ENCODE results near the gene SRSF1. TPM values are rescaled to one million over a fixed set of nuclear protein-coding genes. Genes with fewer than 3 reads are reported as not detected.

Gene SRSF1
- total and polyA plus RNA-seq, 4 donors: 76.7 to 235 (median 156) TPM

DNA sequence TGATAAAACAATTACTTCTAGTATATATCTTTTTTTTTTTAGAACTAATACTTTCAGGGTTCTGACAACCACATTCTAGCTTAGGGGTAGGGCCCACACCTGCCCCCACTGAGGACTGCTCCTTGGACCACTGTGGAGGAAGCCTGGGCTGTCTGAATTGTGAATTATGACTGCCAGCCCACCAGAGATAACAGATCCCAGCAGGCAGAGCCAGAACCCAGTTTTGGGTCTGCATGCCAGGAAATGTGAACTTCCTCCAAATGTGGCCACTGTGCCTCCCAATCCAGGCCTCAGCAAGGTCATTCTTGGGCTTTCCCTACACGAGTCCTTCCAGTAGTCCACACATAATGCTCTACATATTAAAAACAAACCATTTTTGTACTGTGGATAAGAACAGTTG is 34.9 kb downstream of the SRSF1 start:
- peaks cover 0 to 16% (median 8%) of the 10 kb centered on the region in 5 donors for H3K4me1 ChIP-seq (ENCODE audit: control insufficient read depth in 5 of 5, insufficient read depth in 5 of 5, low read length in 5 of 5)
- 42 to 47% methylated on average over 1 of the region's 1 CpG for WGBS, 2 donors
- H3K27ac ChIP-seq (ENCODE audit: low read depth in 1 of 2, low read length in 1 of 2): no peak overlapping the region
- DNase-seq (no peak), ATAC-seq (ENCODE audit: insufficient read depth, low FRiP score) (no peak)
- H3K36me3 ChIP-seq (ENCODE audit: control insufficient read depth in 4 of 4, insufficient read depth in 4 of 4, low read length in 4 of 4): peaks cover 14 to 36% (median 21%) of the 10 kb centered on the region in 4 donors
- H3K4me3 ChIP-seq: no peak overlapping the region
- TF ChIP-seq, protein P1, sequence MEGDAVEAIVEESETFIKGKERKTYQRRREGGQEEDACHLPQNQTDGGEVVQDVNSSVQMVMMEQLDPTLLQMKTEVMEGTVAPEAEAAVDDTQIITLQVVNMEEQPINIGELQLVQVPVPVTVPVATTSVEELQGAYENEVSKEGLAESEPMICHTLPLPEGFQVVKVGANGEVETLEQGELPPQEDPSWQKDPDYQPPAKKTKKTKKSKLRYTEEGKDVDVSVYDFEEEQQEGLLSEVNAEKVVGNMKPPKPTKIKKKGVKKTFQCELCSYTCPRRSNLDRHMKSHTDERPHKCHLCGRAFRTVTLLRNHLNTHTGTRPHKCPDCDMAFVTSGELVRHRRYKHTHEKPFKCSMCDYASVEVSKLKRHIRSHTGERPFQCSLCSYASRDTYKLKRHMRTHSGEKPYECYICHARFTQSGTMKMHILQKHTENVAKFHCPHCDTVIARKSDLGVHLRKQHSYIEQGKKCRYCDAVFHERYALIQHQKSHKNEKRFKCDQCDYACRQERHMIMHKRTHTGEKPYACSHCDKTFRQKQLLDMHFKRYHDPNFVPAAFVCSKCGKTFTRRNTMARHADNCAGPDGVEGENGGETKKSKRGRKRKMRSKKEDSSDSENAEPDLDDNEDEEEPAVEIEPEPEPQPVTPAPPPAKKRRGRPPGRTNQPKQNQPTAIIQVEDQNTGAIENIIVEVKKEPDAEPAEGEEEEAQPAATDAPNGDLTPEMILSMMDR (IDR thresholded peaks at IDR 0.05; ENCODE audit: control extremely low read depth, extremely low read depth): no peak
- no peak overlapping the region for H3K9ac ChIP-seq (ENCODE audit: insufficient read depth in 1 of 2, low read length in 2 of 2)
- H3K9me3 ChIP-seq (ENCODE audit: control insufficient read depth in 4 of 4, insufficient read depth in 3 of 4, low read length in 3 of 4): no peaks in the 10 kb centered on the region
- no peaks in the 10 kb centered on the region for H3K27me3 ChIP-seq (ENCODE audit: control insufficient read depth in 3 of 3, insufficient read depth in 3 of 3, low read length in 2 of 3)

GRCh38 chr17:57971572-57971971 is 35.5 kb downstream of the SRSF1 start:
- Histone ChIP-seq H3K36me3 (ENCODE audit: control insufficient read depth in 4 of 4, insufficient read depth in 4 of 4, low read length in 4 of 4) (peaks cover 11 to 31% (median 17%) of the 10 kb centered on the region in 4 donors), H3K4me3 (no peak overlapping the region), H3K9ac (ENCODE audit: insufficient read depth in 1 of 2, low read length in 2 of 2) (no peak overlapping the region), H3K4me1 (ENCODE audit: control insufficient read depth in 5 of 5, insufficient read depth in 5 of 5, low read length in 5 of 5) (peaks cover 0 to 16% (median 8%) of the 10 kb centered on the region in 5 donors), H3K9me3 (ENCODE audit: control insufficient read depth in 4 of 4, insufficient read depth in 3 of 4, low read length in 3 of 4) (no peaks in the 10 kb centered on the region), H3K27ac (ENCODE audit: low read depth in 1 of 2, low read length in 1 of 2) (no peak overlapping the region), H3K27me3 (ENCODE audit: control insufficient read depth in 3 of 3, insufficient read depth in 3 of 3, low read length in 2 of 3) (no peaks in the 10 kb centered on the region)
- ATAC-seq (ENCODE audit: insufficient read depth, low FRiP score): no peak
- TF ChIP-seq, protein P1 (IDR thresholded peaks at IDR 0.05; ENCODE audit: control extremely low read depth, extremely low read depth): no peak
- no peak for DNase-seq
- 69 to 80% methylated on average over 10 of the region's 10 CpGs for WGBS, 2 donors

GRCh38 chr17:57970710-57971109 is 36.3 kb downstream of the SRSF1 start:
- Histone ChIP-seq H3K9me3 (ENCODE audit: control insufficient read depth in 4 of 4, insufficient read depth in 3 of 4, low read length in 3 of 4) (no peaks in the 10 kb centered on the region), H3K27ac (ENCODE audit: low read depth in 1 of 2, low read length in 1 of 2) (no peak overlapping the region), H3K27me3 (ENCODE audit: control insufficient read depth in 3 of 3, insufficient read depth in 3 of 3, low read length in 2 of 3) (no peaks in the 10 kb centered on the region), H3K4me3 (no peak overlapping the region), H3K9ac (ENCODE audit: insufficient read depth in 1 of 2, low read length in 2 of 2) (no peak overlapping the region), H3K4me1 (ENCODE audit: control insufficient read depth in 5 of 5, insufficient read depth in 5 of 5, low read length in 5 of 5) (peaks cover 0 to 16% (median 7%) of the 10 kb centered on the region in 5 donors), H3K36me3 (ENCODE audit: control insufficient read depth in 4 of 4, insufficient read depth in 4 of 4, low read length in 4 of 4) (peaks cover 6 to 24% (median 12%) of the 10 kb centered on the region in 4 donors)
- TF ChIP-seq, protein P1 (IDR thresholded peaks at IDR 0.05; ENCODE audit: control extremely low read depth, extremely low read depth): no peak
- no peak for ATAC-seq (ENCODE audit: insufficient read depth, low FRiP score)
- 49 to 80% methylated on average over 4 of the region's 4 CpGs for WGBS, 2 donors
- DNase-seq: no peak

DNA sequence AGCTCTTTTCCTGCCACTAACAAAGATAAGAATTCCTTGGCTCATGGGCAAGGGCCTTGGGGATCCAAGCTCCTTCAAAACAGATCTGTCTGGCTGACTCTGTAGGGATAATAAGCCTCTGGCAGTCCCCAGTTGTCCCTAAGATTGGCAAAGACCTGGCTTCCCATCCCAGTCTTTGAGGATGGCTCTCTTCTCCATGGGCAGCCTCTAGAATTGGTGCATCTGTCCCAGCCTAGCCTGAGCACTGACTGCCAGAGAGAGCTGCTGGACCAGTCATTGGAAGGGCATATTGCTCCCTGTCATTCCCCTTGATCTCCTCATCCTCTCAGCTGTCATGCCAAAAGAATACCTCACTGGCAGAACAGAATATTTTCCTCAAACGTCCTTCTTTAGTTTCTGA is 38.6 kb downstream of the SRSF1 start:
- no peak overlapping the region for H3K27ac ChIP-seq (ENCODE audit: low read depth in 1 of 2, low read length in 1 of 2)
- DNase-seq: no peak
- 65 to 71% methylated on average over 1 of the region's 1 CpG for WGBS, 2 donors

More for the DNA sequence above, 38.6 kb downstream of the SRSF1 start:
- Histone ChIP-seq H3K4me3 (no peak overlapping the region), H3K27me3 (ENCODE audit: control insufficient read depth in 3 of 3, insufficient read depth in 3 of 3, low read length in 2 of 3) (no peaks in the 10 kb centered on the region), H3K36me3 (ENCODE audit: control insufficient read depth in 4 of 4, insufficient read depth in 4 of 4, low read length in 4 of 4) (peaks cover 1 to 7% (median 4%) of the 10 kb centered on the region in 4 donors), H3K4me1 (ENCODE audit: control insufficient read depth in 5 of 5, insufficient read depth in 5 of 5, low read length in 5 of 5) (peaks cover 0 to 6% (median 0%) of the 10 kb centered on the region in 5 donors), H3K9me3 (ENCODE audit: control insufficient read depth in 4 of 4, insufficient read depth in 3 of 4, low read length in 3 of 4) (no peaks in the 10 kb centered on the region), H3K9ac (ENCODE audit: insufficient read depth in 1 of 2, low read length in 2 of 2) (no peak overlapping the region)
- ATAC-seq (ENCODE audit: insufficient read depth, low FRiP score): no peak
- TF ChIP-seq, protein P1 (IDR thresholded peaks at IDR 0.05; ENCODE audit: control extremely low read depth, extremely low read depth): no peak
